H9 (cell line): Measurements from ENCODE around the gene SACM1L. TPM values are rescaled to one million over a fixed set of nuclear protein-coding genes. Genes with fewer than 3 reads are reported as not detected.

Experiments used
- DNase-seq: peaks from one replicate; pipeline ENCODE4 v3.0.0-alpha.2; 2017
- H2AFZ ChIP-seq: one replicate; pipeline ENCODE4 v1.6.1; 2013; ENCODE audit warnings: mild to moderate bottlenecking, low read length, control low read depth, moderate library complexity
- H2AK5ac ChIP-seq: 2 replicates; pipeline ENCODE4 v1.6.1; 2013; ENCODE audit warnings: low read length, control low read depth, mixed read lengths; ENCODE audit not compliant: insufficient read length
- H2BK120ac ChIP-seq: one replicate; pipeline ENCODE4 v1.6.1; 2013; ENCODE audit warnings: low read depth, mild to moderate bottlenecking, low read length, control low read depth, inconsistent platforms; ENCODE audit not compliant: poor library complexity, severe bottlenecking
- H2BK12ac ChIP-seq: 2 replicates; pipeline ENCODE4 v1.6.1; 2013; ENCODE audit warnings: low read length, control low read depth, mixed read lengths, low read depth; ENCODE audit not compliant: insufficient read length
- H2BK15ac ChIP-seq: 2 replicates; pipeline ENCODE4 v1.6.1; 2013; ENCODE audit warnings: low read depth, low read length, control low read depth
- H2BK20ac ChIP-seq: one replicate; pipeline ENCODE4 v1.6.1; 2013; ENCODE audit warnings: low read depth, mild to moderate bottlenecking, low read length, control low read depth, inconsistent platforms; ENCODE audit not compliant: poor library complexity, severe bottlenecking
- H2BK5ac ChIP-seq: 2 replicates; pipeline ENCODE4 v1.6.1; 2013; ENCODE audit warnings: low read length, control low read depth, mixed read lengths; ENCODE audit not compliant: insufficient read length
- H3K14ac ChIP-seq: 2 replicates; pipeline ENCODE4 v1.6.1; 2013; ENCODE audit warnings: low read length, control low read depth; ENCODE audit not compliant: insufficient read depth
- H3K18ac ChIP-seq: 2 replicates; pipeline ENCODE4 v1.6.1; 2013; ENCODE audit warnings: low read depth, mild to moderate bottlenecking, mixed read lengths, low read length, control low read depth; ENCODE audit not compliant: insufficient read length
- H3K23ac ChIP-seq: 2 replicates; pipeline ENCODE4 v1.6.1; 2013; ENCODE audit warnings: low read length, control low read depth, mixed read lengths, low read depth; ENCODE audit not compliant: insufficient read length
- H3K23me2 ChIP-seq: 2 replicates; pipeline ENCODE4 v1.6.1; 2013; ENCODE audit warnings: low read depth, mild to moderate bottlenecking, mixed read lengths, low read length, control low read depth; ENCODE audit not compliant: insufficient read length, poor library complexity, severe bottlenecking
- H3K27ac ChIP-seq: 2 replicates; pipeline ENCODE4 v1.5.1; 2013; ENCODE audit warnings: low read length, control low read depth, mixed read lengths, low read depth; ENCODE audit not compliant: insufficient read length
- H3K27me3 ChIP-seq: 2 replicates; pipeline ENCODE4 v1.6.1; 2013; ENCODE audit warnings: low read length, control low read depth, inconsistent platforms; ENCODE audit not compliant: insufficient read depth
- H3K4ac ChIP-seq: 2 replicates; pipeline ENCODE4 v1.6.1; 2013; ENCODE audit warnings: low read depth, mild to moderate bottlenecking, control low read depth, inconsistent platforms, low read length, moderate library complexity
- H3K4me1 ChIP-seq: 2 replicates; pipeline ENCODE4 v1.6.1; 2013; ENCODE audit warnings: low read length, control low read depth, inconsistent platforms; ENCODE audit not compliant: insufficient read depth
- H3K4me2 ChIP-seq: 2 replicates; pipeline ENCODE4 v1.6.1; 2013; ENCODE audit warnings: low read length, control low read depth, mixed read lengths; ENCODE audit not compliant: insufficient read length, insufficient read depth
- H3K56ac ChIP-seq: 2 replicates; pipeline ENCODE4 v1.6.1; 2013; ENCODE audit warnings: low read depth, mild to moderate bottlenecking, mixed read lengths, low read length, control low read depth; ENCODE audit not compliant: insufficient read length
- H3K79me1 ChIP-seq: 2 replicates; pipeline ENCODE4 v1.6.1; 2013; ENCODE audit warnings: low read depth, mild to moderate bottlenecking, moderate library complexity, low read length, control low read depth, inconsistent platforms; ENCODE audit not compliant: insufficient read depth, poor library complexity, severe bottlenecking
- H3K79me2 ChIP-seq: 2 replicates; pipeline ENCODE4 v1.6.1; 2013; ENCODE audit warnings: low read length, control low read depth, inconsistent platforms; ENCODE audit not compliant: insufficient read depth
- H3K9ac ChIP-seq: 2 replicates; pipeline ENCODE4 v1.6.1; 2013; ENCODE audit warnings: low read length, control low read depth, mixed read lengths; ENCODE audit not compliant: insufficient read length; ENCODE audit errors: extremely low read depth
- H3K9me3 ChIP-seq: one replicate; pipeline ENCODE4 v1.6.1; 2013; ENCODE audit warnings: low read depth, low read length, inconsistent platforms; ENCODE audit not compliant: control insufficient read depth
- H3T11ph ChIP-seq: one replicate; pipeline ENCODE4 v1.6.1; 2013; ENCODE audit warnings: mild to moderate bottlenecking, low read length, control low read depth, inconsistent platforms
- H4K20me1 ChIP-seq: one replicate; pipeline ENCODE4 v1.6.1; 2013; ENCODE audit not compliant: control insufficient read depth, insufficient read length, insufficient read depth
- H4K5ac ChIP-seq: 2 replicates; pipeline ENCODE4 v1.6.1; 2013; ENCODE audit warnings: low read depth, mild to moderate bottlenecking, mixed read lengths, low read length, control low read depth; ENCODE audit not compliant: insufficient read length
- H4K8ac ChIP-seq: replicated peaks from 2 replicates; pipeline ENCODE4 v1.6.1; 2013; ENCODE audit warnings: low read length, control low read depth, mixed read lengths, low read depth; ENCODE audit not compliant: insufficient read length
- H4K91ac ChIP-seq: 2 replicates; pipeline ENCODE4 v1.6.1; 2013; ENCODE audit warnings: low read depth, mild to moderate bottlenecking, moderate library complexity, mixed read lengths, low read length, control low read depth; ENCODE audit not compliant: insufficient read length
- H3K27ac Mint-ChIP-seq, 3 experiments: 2 replicates in 2 of 3; 3 replicates in 1 of 3; pipeline ENCODE4 v1.8.0; 2020 to 2021; ENCODE audit warnings: mixed read lengths in 3 of 3, mild to moderate bottlenecking in 1 of 3, moderate library complexity in 1 of 3
- H3K27me3 Mint-ChIP-seq: 2 replicates; pipeline ENCODE4 v1.8.0; 2021; ENCODE audit warnings: low read depth, mild to moderate bottlenecking, moderate library complexity, mixed read lengths
- H3K36me3 Mint-ChIP-seq, 3 experiments: 2 replicates in 2 of 3; 3 replicates in 1 of 3; pipeline ENCODE4 v1.8.0; 2020 to 2021; ENCODE audit warnings: low read depth in 3 of 3, mixed read lengths in 3 of 3; ENCODE audit not compliant: insufficient read depth in 1 of 3
- H3K4me1 Mint-ChIP-seq, 2 experiments: 2 replicates each; pipeline ENCODE4 v1.8.0; 2020; ENCODE audit warnings: mixed read lengths in 2 of 2
- H3K4me3 Mint-ChIP-seq, 2 experiments: 2 replicates in 1 of 2; 3 replicates in 1 of 2; pipeline ENCODE4 v1.8.0; 2020 to 2021; ENCODE audit warnings: mild to moderate bottlenecking in 2 of 2, mixed read lengths in 2 of 2, moderate library complexity in 1 of 2
- H3K9me3 Mint-ChIP-seq, 2 experiments: 2 replicates in 1 of 2; 3 replicates in 1 of 2; pipeline ENCODE4 v1.8.0; 2020; ENCODE audit warnings: mild to moderate bottlenecking in 2 of 2, mixed read lengths in 2 of 2, moderate library complexity in 1 of 2
- WGBS: extraction: QIAGEN DNeasy Blood & Tissue Kit; methylation state at CpG from one replicate; pipeline ENCODE4 v1.1.7; 2013; ENCODE audit warnings: missing lambda C conversion rate, low lambda C conversion rate, mixed read lengths; ENCODE audit not compliant: insufficient read length; ENCODE audit errors: extremely low coverage; 5-methylcytosine and 5-hydroxymethylcytosine counted together
- total RNA-seq: library from RNA; stranded (reverse); gene quantifications from 2 replicates; pipeline ENCODE4 v1.2.1, GENCODE V29; 2021
- TF ChIP-seq, protein P1 (sequence below): fragments of 200-600 bp; sonication (generic); conservative IDR thresholded peaks from 3 replicates; pipeline ENCODE4 v1.8.0; 2021; ENCODE audit warnings: antibody characterized with exemption, mild to moderate bottlenecking

Gene SACM1L
- total RNA-seq, 1 experiment from 2014 or later = 52.8 TPM

DNA sequence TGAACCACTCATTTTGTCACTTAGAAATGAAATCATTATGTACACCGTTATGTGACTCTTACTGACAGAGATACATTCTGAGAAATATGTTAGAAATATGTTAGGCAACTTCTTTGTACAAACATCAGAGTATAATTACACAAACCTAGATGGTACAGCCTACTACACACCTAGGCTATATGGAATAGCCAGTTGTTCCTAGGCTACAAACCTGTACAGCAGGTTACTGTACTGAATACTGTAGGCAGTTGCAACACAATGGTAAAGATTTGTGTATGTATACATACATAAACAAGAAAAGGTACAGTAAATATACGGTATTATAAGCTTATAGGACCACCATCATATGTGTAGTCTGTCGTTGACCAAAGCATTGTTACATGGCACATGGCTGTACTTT lies 3.7 kb downstream of the SACM1L start:
- Histone ChIP-seq H3K4me2 (no peak overlapping the region), H2AFZ (no peak overlapping the region), H4K5ac (no peak overlapping the region), H3K23me2 (peaks cover 6% of the 10 kb centered on the region), H2BK120ac (no peak overlapping the region), H2BK20ac (no peak overlapping the region), H3K4me1 (peaks cover 3% of the 10 kb centered on the region; the same call in 1 of the 2 replicates), H3K9ac (no peak overlapping the region), H4K8ac (no peak overlapping the region), H4K91ac (no peak overlapping the region), H3K27ac (no peak overlapping the region), H2BK5ac (no peak overlapping the region), H3K23ac (no peak overlapping the region), H3K14ac (no peak overlapping the region), H3T11ph (no peak overlapping the region), H2AK5ac (no peak overlapping the region), H3K9me3 (no peaks in the 10 kb centered on the region), H2BK15ac (no peak overlapping the region), H3K56ac (no peak overlapping the region), H3K27me3 (no peaks in the 10 kb centered on the region), H3K79me2 (peaks cover 46% of the 10 kb centered on the region), H3K18ac (no peak overlapping the region), H2BK12ac (no peak overlapping the region), H3K4ac (no peak overlapping the region), H4K20me1 (no peaks in the 10 kb centered on the region), H3K79me1 (peaks cover 5% of the 10 kb centered on the region)
- H3K9me3 Mint-ChIP-seq = peaks cover 2 to 4% of the 10 kb centered on the region in 2 experiments; a peak in 3 of 5 replicates
- DNase-seq = no peak
- H3K36me3 Mint-ChIP-seq = peaks cover 16 to 30% (median 25%) of the 10 kb centered on the region in 3 experiments
- WGBS = no CpG with 5 or more reads among the region's 3 CpGs
- H3K4me3 Mint-ChIP-seq = no peak overlapping the region
- TF ChIP-seq, protein P1, sequence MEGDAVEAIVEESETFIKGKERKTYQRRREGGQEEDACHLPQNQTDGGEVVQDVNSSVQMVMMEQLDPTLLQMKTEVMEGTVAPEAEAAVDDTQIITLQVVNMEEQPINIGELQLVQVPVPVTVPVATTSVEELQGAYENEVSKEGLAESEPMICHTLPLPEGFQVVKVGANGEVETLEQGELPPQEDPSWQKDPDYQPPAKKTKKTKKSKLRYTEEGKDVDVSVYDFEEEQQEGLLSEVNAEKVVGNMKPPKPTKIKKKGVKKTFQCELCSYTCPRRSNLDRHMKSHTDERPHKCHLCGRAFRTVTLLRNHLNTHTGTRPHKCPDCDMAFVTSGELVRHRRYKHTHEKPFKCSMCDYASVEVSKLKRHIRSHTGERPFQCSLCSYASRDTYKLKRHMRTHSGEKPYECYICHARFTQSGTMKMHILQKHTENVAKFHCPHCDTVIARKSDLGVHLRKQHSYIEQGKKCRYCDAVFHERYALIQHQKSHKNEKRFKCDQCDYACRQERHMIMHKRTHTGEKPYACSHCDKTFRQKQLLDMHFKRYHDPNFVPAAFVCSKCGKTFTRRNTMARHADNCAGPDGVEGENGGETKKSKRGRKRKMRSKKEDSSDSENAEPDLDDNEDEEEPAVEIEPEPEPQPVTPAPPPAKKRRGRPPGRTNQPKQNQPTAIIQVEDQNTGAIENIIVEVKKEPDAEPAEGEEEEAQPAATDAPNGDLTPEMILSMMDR = no peak
- H3K27ac Mint-ChIP-seq = no peak overlapping the region; a peak in 1 of 7 replicates
- H3K27me3 Mint-ChIP-seq = peaks cover 3% of the 10 kb centered on the region
- H3K4me1 Mint-ChIP-seq = peaks cover 50 to 51% of the 10 kb centered on the region in 2 experiments
